Measurements from ENCODE around the gene CASZ1.

Gene CASZ1

DNA sequence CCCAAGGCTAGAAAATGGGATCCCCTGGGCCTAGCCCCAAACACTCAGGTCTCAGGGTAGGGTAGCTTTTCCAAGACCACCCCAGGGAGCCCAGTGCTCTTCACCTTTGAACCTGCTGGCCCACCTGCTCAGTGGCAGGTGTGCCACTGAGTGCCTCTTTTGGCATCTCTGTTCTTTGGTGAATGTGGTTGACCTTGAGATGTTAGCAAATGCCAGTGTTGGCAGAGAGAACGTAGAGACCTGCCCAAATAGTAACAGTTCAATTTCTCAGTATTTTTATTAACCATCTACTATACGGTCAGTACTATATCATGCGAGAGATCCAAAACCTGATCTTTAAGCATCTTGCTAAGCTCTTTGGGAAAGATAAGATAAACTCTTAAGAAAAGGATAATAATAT is 193.5 kb downstream of the CASZ1 start:
- H3K27ac ChIP-seq (replicated peaks), result no peak overlapping the region
- TF ChIP-seq GABPA (IDR thresholded peaks at IDR 0.05; ENCODE audit: low read depth), result no peak
- TF ChIP-seq, protein P1, sequence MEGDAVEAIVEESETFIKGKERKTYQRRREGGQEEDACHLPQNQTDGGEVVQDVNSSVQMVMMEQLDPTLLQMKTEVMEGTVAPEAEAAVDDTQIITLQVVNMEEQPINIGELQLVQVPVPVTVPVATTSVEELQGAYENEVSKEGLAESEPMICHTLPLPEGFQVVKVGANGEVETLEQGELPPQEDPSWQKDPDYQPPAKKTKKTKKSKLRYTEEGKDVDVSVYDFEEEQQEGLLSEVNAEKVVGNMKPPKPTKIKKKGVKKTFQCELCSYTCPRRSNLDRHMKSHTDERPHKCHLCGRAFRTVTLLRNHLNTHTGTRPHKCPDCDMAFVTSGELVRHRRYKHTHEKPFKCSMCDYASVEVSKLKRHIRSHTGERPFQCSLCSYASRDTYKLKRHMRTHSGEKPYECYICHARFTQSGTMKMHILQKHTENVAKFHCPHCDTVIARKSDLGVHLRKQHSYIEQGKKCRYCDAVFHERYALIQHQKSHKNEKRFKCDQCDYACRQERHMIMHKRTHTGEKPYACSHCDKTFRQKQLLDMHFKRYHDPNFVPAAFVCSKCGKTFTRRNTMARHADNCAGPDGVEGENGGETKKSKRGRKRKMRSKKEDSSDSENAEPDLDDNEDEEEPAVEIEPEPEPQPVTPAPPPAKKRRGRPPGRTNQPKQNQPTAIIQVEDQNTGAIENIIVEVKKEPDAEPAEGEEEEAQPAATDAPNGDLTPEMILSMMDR (IDR thresholded peaks at IDR 0.05; ENCODE audit: insufficient read depth, low read length), result no peak

DNA sequence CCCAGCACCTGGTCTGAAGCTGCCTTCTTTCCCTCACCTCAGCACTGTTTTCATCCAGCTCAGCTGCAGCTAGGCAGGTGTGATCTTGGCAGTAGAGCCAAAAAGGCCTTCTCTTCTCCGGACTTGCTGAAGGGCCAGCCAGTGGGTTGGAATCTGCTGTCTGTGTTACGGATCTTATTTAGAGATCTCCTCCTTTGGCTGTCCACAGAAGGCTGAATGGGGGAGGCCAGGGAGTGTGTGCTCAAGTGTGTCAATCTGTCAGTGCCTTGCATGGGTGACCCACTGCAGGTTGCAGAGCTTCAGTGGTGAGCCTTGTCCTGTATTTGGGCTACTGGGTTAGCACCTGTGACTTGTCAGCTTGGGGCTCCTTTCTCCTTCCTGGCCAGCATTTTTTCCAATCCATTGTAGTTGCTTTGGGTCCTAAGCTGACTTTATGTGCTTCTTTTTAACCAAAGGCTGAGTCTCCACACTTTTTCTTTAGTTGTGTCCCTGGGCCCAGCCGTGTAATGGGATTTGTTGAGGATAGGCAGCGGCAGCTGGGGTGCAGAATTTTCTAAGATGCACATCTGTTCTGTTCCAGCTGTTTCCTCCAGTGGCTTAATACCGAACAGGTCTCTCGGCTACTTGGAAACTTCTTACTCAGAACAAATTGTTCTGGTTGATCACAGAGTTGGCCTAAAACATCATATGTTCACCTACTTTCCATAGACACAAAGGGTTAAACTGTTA is 194.9 kb downstream of the CASZ1 start:
- TF ChIP-seq GABPA (IDR thresholded peaks at IDR 0.05; ENCODE audit: low read depth) (no peak), POLR2AphosphoS5 (IDR thresholded peaks at IDR 0.05; ENCODE audit: low read depth) (no peak), SPI1 (IDR thresholded peaks at IDR 0.05; ENCODE audit: borderline replicate concordance, low read depth) (no peak)
- TF ChIP-seq, protein P2, sequence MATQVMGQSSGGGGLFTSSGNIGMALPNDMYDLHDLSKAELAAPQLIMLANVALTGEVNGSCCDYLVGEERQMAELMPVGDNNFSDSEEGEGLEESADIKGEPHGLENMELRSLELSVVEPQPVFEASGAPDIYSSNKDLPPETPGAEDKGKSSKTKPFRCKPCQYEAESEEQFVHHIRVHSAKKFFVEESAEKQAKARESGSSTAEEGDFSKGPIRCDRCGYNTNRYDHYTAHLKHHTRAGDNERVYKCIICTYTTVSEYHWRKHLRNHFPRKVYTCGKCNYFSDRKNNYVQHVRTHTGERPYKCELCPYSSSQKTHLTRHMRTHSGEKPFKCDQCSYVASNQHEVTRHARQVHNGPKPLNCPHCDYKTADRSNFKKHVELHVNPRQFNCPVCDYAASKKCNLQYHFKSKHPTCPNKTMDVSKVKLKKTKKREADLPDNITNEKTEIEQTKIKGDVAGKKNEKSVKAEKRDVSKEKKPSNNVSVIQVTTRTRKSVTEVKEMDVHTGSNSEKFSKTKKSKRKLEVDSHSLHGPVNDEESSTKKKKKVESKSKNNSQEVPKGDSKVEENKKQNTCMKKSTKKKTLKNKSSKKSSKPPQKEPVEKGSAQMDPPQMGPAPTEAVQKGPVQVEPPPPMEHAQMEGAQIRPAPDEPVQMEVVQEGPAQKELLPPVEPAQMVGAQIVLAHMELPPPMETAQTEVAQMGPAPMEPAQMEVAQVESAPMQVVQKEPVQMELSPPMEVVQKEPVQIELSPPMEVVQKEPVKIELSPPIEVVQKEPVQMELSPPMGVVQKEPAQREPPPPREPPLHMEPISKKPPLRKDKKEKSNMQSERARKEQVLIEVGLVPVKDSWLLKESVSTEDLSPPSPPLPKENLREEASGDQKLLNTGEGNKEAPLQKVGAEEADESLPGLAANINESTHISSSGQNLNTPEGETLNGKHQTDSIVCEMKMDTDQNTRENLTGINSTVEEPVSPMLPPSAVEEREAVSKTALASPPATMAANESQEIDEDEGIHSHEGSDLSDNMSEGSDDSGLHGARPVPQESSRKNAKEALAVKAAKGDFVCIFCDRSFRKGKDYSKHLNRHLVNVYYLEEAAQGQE (IDR thresholded peaks at IDR 0.05; ENCODE audit: insufficient replicate concordance, low read depth), result no peak
- TF ChIP-seq, protein P1 (IDR thresholded peaks at IDR 0.05; ENCODE audit: insufficient read depth, low read length), result no peak
- no peak for DNase-seq (ENCODE audit: low read depth in 1 of 2, low spot score in 1 of 2)
- no peak overlapping the region for H3K27ac ChIP-seq (replicated peaks)
- H3K4me3 ChIP-seq (replicated peaks; ENCODE audit: insufficient read depth, low read length), result no peak overlapping the region
- H3K27me3 ChIP-seq (ENCODE audit: insufficient read depth, poor library complexity, severe bottlenecking), result no peaks in the 10 kb centered on the region

More for the DNA sequence above, 193.5 kb downstream of the CASZ1 start:
- H3K4me3 ChIP-seq (replicated peaks; ENCODE audit: insufficient read depth, low read length), result no peak overlapping the region
- no peaks in the 10 kb centered on the region for H3K27me3 ChIP-seq (ENCODE audit: insufficient read depth, poor library complexity, severe bottlenecking)
- DNase-seq (ENCODE audit: low read depth in 1 of 2, low spot score in 1 of 2), result no peak

DNA sequence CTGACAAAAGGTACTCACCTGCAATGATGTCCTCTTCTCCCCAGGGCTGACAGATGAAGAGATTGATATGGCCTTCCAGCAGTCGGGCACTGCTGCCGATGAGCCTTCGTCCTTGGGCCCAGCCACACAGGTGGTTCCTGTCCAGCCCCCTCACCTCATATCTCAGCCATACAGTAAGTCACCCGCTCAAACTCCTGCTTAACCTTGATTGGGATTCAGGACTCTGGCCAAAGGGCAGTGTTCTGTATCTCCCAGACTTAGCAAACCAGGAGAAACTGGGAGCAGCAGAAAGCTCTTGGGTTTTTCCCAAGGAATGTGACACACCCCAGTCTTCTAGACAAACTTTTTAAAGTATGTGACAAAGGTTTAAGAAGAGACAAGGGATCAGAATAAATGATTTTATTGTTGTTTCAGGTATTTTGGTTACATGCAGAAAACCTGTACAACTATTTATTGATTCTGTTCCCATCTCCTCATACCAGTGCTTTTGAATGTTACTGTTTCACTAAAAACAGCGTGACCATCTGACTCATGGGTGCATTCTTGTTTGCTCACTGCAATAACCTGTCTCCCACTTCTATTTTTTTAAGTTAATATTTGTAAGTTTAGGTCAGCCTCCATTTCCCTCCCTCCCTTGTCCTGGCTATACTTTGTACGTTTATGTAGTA is 197.1 kb downstream of the CASZ1 start:
- no peak overlapping the region for H3K4me3 ChIP-seq (replicated peaks; ENCODE audit: insufficient read depth, low read length)
- H3K27ac ChIP-seq (replicated peaks), result no peak overlapping the region
- DNase-seq (ENCODE audit: low read depth in 1 of 2, low spot score in 1 of 2), result no peak
- no peaks in the 10 kb centered on the region for H3K27me3 ChIP-seq (ENCODE audit: insufficient read depth, poor library complexity, severe bottlenecking)
- TF ChIP-seq POLR2AphosphoS5 (IDR thresholded peaks at IDR 0.05; ENCODE audit: low read depth) (no peak), SPI1 (IDR thresholded peaks at IDR 0.05; ENCODE audit: borderline replicate concordance, low read depth) (no peak), GABPA (IDR thresholded peaks at IDR 0.05; ENCODE audit: low read depth) (no peak)
- TF ChIP-seq, protein P2 (IDR thresholded peaks at IDR 0.05; ENCODE audit: insufficient replicate concordance, low read depth), result no peak
- TF ChIP-seq, protein P1 (IDR thresholded peaks at IDR 0.05; ENCODE audit: insufficient read depth, low read length), result no peak
